Stimulated activated CD8-positive, alpha-beta memory T cell treated with anti-CD3 and anti-CD28 coated beads, Interleukin-12 subunit alpha, Interleukin-12 subunit beta, amount 100 ng/mL, for 24 hours (primary cell): Measurements from ENCODE around the gene ITGA2B.
"Not testable (repeated sequence)": the region's sequence is repeated elsewhere in the genome, so short reads cannot be mapped to it uniquely, and the experiment has no call there.

Source experiments
- DNase-seq: peaks from one replicate; pipeline ENCODE4 v3.0.0-alpha.2; 2020; ENCODE audit errors: extremely low read depth

Gene ITGA2B

GRCh38 chr17:44389281-44389680 lies at the start of gene ITGA2B:
ITGA2B (minus strand) TSS chr17:44389649; CDS start chr17:44389473, 176 bp downstream.
- no peak for DNase-seq

GRCh38 chr17:44439168-44439567 lies 49.7 kb upstream of the ITGA2B start:
- DNase-seq: no peak

- DNase-seq: no peak
These were observed 49.2 kb upstream of the ITGA2B start for GRCh38 chr17:44438636-44439035.

GRCh38 chr17:44436336-44436735 lies 46.9 kb upstream of the ITGA2B start:
- no peak for DNase-seq

- DNase-seq: no peak
These were observed 43.1 kb upstream of the ITGA2B start for GRCh38 chr17:44432254-44433157.

- no peak for DNase-seq
These were observed 35.5 kb upstream of the ITGA2B start for GRCh38 chr17:44424828-44425461.

GRCh38 chr17:44417553-44417952 lies 28.1 kb upstream of the ITGA2B start:
- DNase-seq: no peak

GRCh38 chr17:44416558-44417289 lies 27.3 kb upstream of the ITGA2B start:
- DNase-seq: no peak

- DNase-seq: no peak
These were observed 25.1 kb upstream of the ITGA2B start for GRCh38 chr17:44414394-44415155.

- no peak for DNase-seq
These were observed 20.0 kb upstream of the ITGA2B start for GRCh38 chr17:44409309-44410028.

- no peak for DNase-seq
These were observed 19.3 kb upstream of the ITGA2B start for GRCh38 chr17:44408786-44409185.

GRCh38 chr17:44402564-44403172 lies 13.2 kb upstream of the ITGA2B start:
- DNase-seq: no peak

- DNase-seq: no peak
These were observed 10.9 kb upstream of the ITGA2B start for GRCh38 chr17:44400226-44400847.

- no peak for DNase-seq
These were observed 9.5 kb upstream of the ITGA2B start for GRCh38 chr17:44398692-44399691.

- no peak for DNase-seq
These were observed 8.3 kb upstream of the ITGA2B start for GRCh38 chr17:44397479-44398440.

GRCh38 chr17:44396946-44397345 lies 7.5 kb upstream of the ITGA2B start:
- DNase-seq: no peak

GRCh38 chr17:44394833-44395232 lies 5.4 kb upstream of the ITGA2B start:
- DNase-seq: no peak

GRCh38 chr17:44394112-44394511 lies 4.7 kb upstream of the ITGA2B start:
- DNase-seq: not testable (repeated sequence)
